ENCODE data around the gene BDNF. TPM values are rescaled to one million over a fixed set of nuclear protein-coding genes. Genes with fewer than 3 reads are reported as not detected.
"Not testable (repeated sequence)": the region's sequence is repeated elsewhere in the genome, so short reads cannot be mapped to it uniquely, and the experiment has no call there.

BDNF gene
- total RNA-seq, 2 experiments from 2014 or later, result not detected

GRCh38 chr11:27672836-27673464 lies 27.3 kb downstream of the BDNF start:
- Histone ChIP-seq H3K4me2 (ENCODE audit: low read length) (no peak overlapping the region), H3K4me1 (ENCODE audit: insufficient read depth, low read length, poor library complexity, severe bottlenecking) (no peaks in the 10 kb centered on the region), H3K79me2 (ENCODE audit: insufficient read depth, low read depth, low read length) (no peaks in the 10 kb centered on the region), H3K27ac (ENCODE audit: low read depth, low read length, poor library complexity, severe bottlenecking) (no peak overlapping the region), H2AFZ (ENCODE audit: low read length) (no peak overlapping the region), H3K9me2 (ENCODE audit: insufficient read depth, low read length) (no peaks in the 10 kb centered on the region), H3K36me3 (ENCODE audit: insufficient read depth, low read length) (no peaks in the 10 kb centered on the region), H3K4me3 (ENCODE audit: low read depth, low read length, poor library complexity, severe bottlenecking) (no peak overlapping the region), H4K20me1 (ENCODE audit: insufficient read depth, low read length) (no peaks in the 10 kb centered on the region), H3K9me3 (ENCODE audit: low read length) (no peaks in the 10 kb centered on the region)
- POLR2A ChIA-PET, result no interaction called here
- TF ChIP-seq EZH2phosphoT487 (IDR thresholded peaks at IDR 0.05; ENCODE audit: borderline replicate concordance, low read depth, low read length), result no peak
- TF ChIP-seq CTCF (conservative IDR thresholded peaks at IDR 0.05; ENCODE audit: low read length), result no peak
- no peak for DNase-seq (ENCODE audit: low spot score)
- intact Hi-C loops (cut with micrococcal nuclease; ENCODE audit: unreplicated experiment), result no loop called here
- no TSS peak for BruUV-seq (replicated peaks)
- CTCF ChIA-PET (ENCODE audit: unreplicated experiment), result no interaction called here

DNA sequence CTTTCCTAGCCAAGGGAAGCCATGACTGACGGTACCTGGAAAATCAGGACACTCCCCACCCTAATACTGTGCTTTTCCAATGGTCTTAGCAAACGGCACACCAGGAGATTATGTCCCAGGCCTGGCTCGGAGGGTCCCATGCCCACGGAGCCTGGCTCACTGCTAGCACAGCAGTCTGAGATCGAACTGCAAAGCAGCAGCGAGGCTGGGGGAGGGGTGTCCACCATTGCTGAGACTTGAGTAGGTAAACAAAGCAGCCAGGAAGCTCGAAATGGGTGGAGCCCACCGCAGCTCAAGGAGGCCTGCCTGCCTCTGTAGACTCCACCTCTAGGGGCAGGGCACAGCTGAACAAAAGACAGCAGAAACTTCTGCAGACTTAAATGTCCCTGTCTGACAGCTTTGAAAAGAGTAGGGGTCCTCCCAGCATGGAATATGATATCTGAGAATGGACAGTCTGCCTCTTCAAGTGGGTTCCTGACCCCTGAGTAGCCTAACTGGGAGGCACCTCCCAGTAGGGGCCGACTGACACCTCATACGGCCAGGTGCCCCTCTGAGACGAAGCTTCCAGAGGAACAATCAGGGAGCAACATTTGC lies 34.6 kb downstream of the BDNF start:
- H3K79me2 ChIP-seq (ENCODE audit: insufficient read depth, low read depth, low read length); DNase-seq (ENCODE audit: low spot score); H3K4me1 ChIP-seq (ENCODE audit: insufficient read depth, low read length, poor library complexity, severe bottlenecking); H3K27ac ChIP-seq (ENCODE audit: low read depth, low read length, poor library complexity, severe bottlenecking); H3K36me3 ChIP-seq (ENCODE audit: insufficient read depth, low read length); CTCF ChIA-PET (ENCODE audit: unreplicated experiment); intact Hi-C loops (cut with micrococcal nuclease; ENCODE audit: unreplicated experiment); H3K9me3 ChIP-seq (ENCODE audit: low read length); BruUV-seq (replicated peaks); H3K9me2 ChIP-seq (ENCODE audit: insufficient read depth, low read length); H3K4me2 ChIP-seq (ENCODE audit: low read length); H2AFZ ChIP-seq (ENCODE audit: low read length); H3K4me3 ChIP-seq (ENCODE audit: low read depth, low read length, poor library complexity, severe bottlenecking); H4K20me1 ChIP-seq (ENCODE audit: insufficient read depth, low read length): not testable (repeated sequence)
- POLR2A ChIA-PET, result interaction anchor here (0.7 to 1.3 kb wide), 2 partner anchors 9 to 19 kb away, joined by 3 read pairs; no protein-coding TSS in a partner anchor

DNA sequence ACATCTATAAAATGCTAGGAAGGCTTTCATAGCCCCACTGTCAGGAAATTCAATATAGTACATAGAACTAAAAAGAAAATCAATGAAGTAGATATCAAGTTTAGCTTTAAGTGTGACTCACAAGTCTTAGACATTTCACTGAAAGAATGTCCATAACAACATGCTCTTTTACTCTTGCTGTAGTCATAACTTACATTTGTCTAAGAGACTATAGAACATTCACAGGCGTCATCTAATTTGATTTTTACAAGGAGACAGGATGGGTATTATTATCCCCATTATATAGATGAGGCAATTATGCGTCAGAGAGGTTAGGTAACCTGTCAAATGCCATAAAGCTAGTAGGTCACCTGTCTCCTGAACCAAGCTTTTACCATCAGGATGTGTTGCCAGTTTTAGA lies 36.9 kb downstream of the BDNF start:
- Histone ChIP-seq H3K9me2 (ENCODE audit: insufficient read depth, low read length) (no peaks in the 10 kb centered on the region), H3K9me3 (ENCODE audit: low read length) (no peaks in the 10 kb centered on the region), H4K20me1 (ENCODE audit: insufficient read depth, low read length) (no peaks in the 10 kb centered on the region), H3K36me3 (ENCODE audit: insufficient read depth, low read length) (no peaks in the 10 kb centered on the region), H3K4me2 (ENCODE audit: low read length) (no peak overlapping the region), H2AFZ (ENCODE audit: low read length) (no peak overlapping the region), H3K79me2 (ENCODE audit: insufficient read depth, low read depth, low read length) (no peaks in the 10 kb centered on the region), H3K4me1 (ENCODE audit: insufficient read depth, low read length, poor library complexity, severe bottlenecking) (no peaks in the 10 kb centered on the region), H3K27ac (ENCODE audit: low read depth, low read length, poor library complexity, severe bottlenecking) (no peak overlapping the region), H3K4me3 (ENCODE audit: low read depth, low read length, poor library complexity, severe bottlenecking) (no peak overlapping the region)
- DNase-seq (ENCODE audit: low spot score), result no peak
- intact Hi-C loops (cut with micrococcal nuclease; ENCODE audit: unreplicated experiment), result no loop called here
- BruUV-seq (replicated peaks), result no TSS peak
- POLR2A ChIA-PET, result interaction anchor here (0.5 to 1.0 kb wide), 2 partner anchors 20 to 62 kb away, joined by 3 read pairs; no protein-coding TSS in a partner anchor
- TF ChIP-seq CTCF (conservative IDR thresholded peaks at IDR 0.05; ENCODE audit: low read length) (no peak), EZH2phosphoT487 (IDR thresholded peaks at IDR 0.05; ENCODE audit: borderline replicate concordance, low read depth, low read length) (no peak)
- CTCF ChIA-PET (ENCODE audit: unreplicated experiment), result no interaction called here

Measured in OCI-LY7 (cell line).